ENCODE results near the gene ARHGAP19. TPM values are rescaled to one million over a fixed set of nuclear protein-coding genes. Genes with fewer than 3 reads are reported as not detected.
A peak's percentile ranks its signal among the peaks of the same experiment; 100 is the strongest.

ARHGAP19 gene
- total RNA-seq, 1 donor from 2014 or later: 7.9 TPM

DNA sequence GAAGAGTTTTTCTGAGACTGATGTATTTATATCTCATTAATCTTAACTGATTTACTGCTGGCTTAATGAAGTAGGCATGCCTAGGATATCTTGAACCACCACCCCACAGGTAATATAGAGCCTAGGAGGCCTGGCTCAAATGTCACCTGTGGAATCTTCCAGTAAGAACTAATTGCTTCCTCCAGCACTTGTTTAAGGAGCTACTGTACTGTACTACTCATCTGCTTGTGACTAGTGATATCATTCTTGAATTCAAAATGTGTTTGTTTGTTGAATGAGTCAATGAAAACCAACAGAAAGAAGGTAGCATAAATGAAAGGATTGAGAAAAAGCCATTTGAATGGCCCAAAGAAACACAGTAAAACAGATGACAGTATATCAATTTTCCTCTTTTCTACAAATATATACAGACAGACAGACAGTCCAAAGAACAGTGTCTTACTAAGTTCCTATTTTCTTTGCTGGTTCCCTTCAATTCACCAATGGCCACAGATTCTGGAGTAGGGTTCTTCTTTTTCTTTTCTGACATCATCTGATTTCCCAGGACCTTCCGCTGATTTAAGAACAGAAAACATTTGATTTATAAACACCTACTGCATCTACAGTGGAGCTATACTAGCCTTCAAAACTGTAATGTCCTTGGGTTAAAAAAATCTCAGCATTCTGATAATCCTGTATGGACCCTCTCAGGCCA, 63.0 kb downstream of the ARHGAP19 start:
- no peak for DNase-seq (ENCODE audit: low spot score)

- no peak for DNase-seq (ENCODE audit: low spot score)
Observed at GRCh38 chr10:97228775-97229157, 63.7 kb downstream of the ARHGAP19 start.

DNA sequence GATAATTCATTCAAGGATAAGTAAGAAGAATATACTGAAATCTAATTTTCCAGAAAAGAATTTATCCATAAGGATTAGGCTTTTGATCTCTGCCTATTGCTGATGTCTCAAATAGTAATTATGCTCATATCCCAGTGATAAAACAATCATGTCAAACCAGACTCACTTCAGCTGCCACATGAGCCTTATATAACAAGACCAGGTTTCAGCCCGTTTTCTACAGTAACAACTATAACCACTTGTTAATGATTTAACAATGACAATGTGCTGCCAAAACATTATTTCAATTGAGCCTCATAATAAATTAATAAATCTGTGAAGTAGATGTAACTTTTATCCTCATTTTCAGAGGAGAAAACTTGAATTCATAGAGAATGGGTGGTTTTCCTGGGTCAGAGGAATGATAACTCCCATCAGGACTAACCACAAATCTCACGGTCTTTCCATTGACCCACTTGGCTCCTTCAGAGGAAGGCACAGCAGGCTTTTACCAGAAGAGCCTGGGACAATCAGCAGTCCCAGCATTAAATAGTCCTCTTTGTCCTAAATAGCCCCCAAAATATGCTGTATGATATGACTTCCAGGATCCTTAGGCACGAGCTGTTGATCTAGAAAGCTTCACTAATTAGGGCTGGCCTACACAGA, 64.2 kb downstream of the ARHGAP19 start:
- no peak for DNase-seq (ENCODE audit: low spot score)

DNA sequence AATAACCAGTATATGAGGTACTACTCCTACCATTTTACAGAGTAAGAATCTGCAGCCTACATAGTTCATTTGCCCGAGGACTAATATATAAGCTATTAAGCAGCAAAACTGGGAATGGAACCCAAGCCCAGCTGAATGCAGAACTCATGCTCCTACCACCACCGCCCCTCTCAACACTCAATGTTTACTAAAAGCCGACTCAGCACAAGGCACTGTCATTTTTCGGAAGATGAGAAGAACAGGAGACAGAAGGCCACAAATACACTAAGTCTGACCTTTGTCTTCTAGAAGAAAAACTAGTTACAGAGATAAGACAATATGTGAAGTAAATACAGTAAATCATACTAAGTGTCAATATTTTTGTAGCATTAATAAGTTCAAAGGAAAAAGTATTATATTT, 66.0 kb downstream of the ARHGAP19 start:
- no peak for DNase-seq (ENCODE audit: low spot score)

DNA sequence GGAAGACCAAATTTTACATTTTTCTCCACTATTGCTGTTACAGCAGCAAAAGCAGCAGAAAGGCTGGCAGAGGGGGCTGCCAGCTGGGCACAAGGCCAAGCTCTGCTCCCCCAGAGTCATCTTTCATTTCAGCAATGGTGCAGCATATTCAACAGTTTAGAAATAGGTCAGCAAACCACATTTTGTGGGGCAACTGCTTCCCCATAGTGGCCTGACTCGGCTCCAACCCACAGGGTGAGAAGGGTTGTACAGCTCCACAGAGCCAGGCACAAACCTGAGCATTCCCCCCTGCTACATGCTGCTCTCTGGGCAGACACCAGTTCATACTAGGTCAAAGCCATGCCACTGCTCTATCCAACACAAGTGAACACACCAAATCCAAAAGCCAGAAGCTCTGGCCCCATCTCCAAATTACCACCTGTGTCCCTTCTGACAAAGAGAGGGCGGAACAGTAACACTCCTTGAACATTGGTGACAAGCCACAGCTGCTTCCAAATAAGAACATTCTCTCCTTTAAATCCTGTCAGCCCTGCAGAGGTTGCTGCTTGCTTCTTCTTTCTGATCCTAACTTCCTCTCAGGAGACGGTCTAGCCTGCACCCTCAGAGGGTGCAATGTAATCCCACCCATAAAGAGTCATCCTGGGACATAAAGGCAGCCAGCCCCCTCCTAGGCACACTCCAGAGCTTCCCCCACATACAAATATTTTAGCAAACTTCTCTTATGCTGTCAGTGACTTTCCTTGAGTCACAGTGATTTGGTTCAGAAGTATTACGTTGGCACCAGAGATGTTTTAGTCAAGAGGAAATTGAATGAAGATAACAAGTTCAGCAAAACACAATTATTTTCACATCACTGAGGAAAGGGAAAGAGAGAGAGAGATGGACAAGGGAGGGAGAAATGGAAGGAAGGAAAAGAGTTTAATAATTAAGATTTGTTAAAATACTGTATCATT, 67.7 kb downstream of the ARHGAP19 start:
- no peak for DNase-seq (ENCODE audit: low spot score)

DNA sequence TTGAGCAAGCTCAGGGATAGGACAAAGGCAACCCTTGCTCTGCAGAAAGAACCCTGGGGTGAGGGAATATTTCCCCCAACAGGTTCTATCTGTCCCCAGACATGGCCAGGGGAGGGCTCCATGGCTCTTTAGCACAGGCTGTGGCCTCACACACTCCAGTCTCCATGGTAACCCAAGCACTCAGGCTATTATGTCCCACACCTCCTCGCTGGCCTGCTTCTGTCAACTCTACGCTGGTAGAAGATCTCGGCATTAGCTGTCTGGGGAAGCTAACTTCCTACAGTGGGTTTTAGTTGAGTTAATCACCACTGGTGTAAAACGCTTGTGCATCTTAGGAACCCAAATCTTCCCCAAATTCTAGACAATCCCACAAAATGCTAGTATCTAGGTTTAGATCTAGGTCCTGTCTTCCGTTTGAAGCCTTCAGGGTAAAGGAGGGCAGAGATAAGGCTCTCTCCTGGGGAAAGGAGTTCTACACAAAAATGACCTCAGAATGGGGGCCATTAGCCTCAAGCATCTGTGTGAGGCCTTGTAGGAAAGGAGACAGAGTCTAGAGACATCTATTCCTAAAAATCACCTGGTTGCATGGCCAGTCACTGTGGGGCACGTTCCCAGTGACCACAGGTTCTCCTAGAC, 70.0 kb downstream of the ARHGAP19 start:
- DNase-seq (ENCODE audit: low spot score): no peak

GRCh38 chr10:97220355-97220754, 72.1 kb downstream of the ARHGAP19 start:
- no peak for DNase-seq (ENCODE audit: low spot score)

DNA sequence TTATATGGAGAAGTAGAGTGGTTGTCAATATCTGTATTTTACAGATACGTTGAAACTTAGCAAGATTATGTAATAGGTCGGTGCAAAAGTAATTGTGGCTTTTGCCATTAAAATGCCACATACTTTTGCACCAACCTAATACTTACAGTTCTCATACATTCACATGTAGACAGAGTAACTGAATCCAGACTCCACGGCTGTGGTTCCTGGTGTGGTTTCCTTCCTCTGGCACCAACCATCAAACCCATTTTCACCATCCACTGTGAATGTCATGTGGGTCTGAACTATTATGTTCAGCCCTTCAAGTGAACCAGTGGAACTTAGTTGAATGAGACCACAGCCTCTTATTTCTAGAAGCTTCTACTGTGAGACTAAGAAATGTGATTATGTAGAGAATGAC, 75.1 kb downstream of the ARHGAP19 start:
- DNase-seq (ENCODE audit: low spot score): no peak

DNA sequence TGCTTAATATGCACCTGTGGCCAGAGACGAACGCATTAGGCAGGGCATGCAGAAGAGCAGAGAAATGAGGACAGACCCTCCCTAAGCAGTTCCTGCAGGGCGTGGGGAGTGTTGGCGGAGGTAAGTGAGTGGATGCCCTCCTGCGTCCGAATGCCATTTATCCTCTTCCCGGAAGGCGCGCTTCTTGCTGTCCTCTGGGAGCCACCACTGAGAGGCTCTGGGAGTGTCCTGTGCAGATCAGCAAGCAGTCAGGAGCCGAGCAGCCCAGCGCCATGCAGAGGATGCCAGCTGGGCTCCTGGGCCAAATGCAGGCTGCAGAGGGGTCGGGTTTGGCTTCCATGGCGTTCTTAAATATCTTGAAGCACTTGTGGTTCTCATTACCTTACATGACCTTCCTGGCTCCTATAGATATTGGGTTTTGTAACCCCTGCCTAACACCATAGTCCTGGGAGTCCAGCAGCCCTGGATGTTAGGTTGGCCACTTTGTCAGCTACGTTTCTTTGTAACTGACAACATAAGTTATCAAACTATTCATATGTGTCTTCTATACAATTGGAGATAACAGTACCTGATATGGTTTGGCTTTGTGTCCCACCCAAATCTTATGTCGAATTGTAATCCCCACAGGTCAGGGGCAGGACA, 76.7 kb downstream of the ARHGAP19 start:
- DNase-seq (ENCODE audit: low spot score): no peak

DNA sequence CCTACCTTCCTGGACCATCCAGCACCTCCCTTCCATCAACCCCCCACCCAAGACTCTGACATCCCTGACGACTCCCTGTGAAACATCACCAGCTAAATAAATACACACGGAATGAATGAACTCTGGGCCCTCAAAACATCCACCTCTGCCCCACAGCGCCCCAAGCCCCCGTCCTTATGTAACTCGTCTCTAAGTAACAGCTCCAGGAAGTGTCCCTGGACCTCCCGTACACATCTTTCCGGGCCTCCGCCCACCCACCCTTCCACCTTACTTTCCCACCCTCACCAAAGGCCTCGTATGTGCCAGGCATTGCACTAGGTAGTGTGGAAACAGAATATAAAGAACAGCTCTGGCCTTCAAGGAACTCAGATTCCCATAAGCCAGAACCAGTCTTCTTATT, 79.0 kb downstream of the ARHGAP19 start:
- DNase-seq (ENCODE audit: low spot score): no peak

GRCh38 chr10:97211229-97211628, 81.2 kb downstream of the ARHGAP19 start:
- peak; percentile 83 for DNase-seq (ENCODE audit: low spot score)

DNA sequence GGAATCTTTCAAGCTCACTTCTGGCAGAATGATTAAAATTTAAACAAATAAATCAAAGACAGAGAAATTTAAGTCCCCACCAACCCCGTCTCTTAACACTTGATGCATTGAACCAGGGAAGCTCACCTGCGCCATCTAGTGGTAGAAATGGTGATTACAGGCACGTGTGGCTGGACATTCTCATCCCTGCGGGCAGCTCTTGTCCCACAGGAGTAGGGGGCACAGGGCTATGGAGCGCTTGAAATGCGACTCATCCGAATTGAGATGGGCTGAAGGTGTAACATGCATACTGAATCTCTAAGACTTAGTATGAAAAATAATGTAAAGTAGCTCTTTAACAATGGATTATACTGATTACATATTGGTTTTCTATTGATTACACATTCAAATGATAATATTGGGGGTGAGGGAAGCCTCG, 81.9 kb downstream of the ARHGAP19 start:
- DNase-seq (ENCODE audit: low spot score): peak; percentile 85

DNA sequence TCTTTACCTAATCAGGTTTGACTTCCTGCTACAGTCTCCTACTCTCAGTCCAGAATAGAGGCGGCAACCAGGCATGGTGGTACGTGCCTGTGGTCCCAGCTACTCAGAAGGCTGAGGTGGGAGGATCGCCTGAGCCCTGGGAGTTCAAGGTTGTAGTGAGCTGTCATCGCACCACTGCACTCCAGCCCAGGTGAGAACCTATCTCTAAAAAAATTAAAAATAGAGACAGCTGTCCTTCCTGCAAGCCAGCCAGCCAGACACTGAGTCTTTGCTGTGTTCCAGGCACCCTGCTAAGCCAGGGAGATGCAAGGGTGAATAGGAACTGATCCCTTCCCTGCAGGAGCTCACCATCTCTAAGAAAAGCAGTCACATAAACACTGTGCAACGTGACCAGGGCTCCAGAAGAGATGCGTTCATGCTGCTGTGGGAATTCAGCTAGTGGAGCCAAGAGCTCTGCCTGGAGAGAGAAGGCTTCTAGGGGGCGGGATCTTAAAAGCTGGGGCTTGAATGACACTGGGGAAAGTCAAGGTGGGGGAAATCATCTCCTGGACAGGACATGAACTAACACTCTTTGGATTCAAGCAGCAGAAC, 84.6 kb downstream of the ARHGAP19 start:
- peak; percentile 68 for DNase-seq (ENCODE audit: low spot score)

DNA sequence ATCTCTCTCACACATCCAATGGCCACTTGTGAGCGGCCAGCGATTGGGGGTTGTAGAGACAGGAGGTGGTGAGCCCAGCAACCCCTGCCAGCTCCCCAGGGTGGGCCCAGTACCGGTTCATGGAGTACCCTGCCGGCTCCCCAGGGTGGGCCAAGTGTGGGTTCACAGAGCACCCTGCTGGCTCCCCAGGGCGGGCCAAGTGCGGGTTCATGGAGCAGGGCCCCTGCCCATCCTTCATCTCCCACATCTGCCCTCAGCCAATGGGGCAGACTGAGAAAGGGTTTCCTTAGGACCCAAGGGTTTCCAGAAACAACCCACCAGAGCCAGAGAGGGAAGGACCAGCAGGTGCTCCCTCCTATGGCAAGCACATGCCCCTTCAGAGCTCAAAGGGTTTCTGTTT, 85.3 kb downstream of the ARHGAP19 start:
- peak; percentile 79 for DNase-seq (ENCODE audit: low spot score)

- peak; percentile 81 for DNase-seq (ENCODE audit: low spot score)
Observed at GRCh38 chr10:97204826-97205679, 87.4 kb downstream of the ARHGAP19 start.

DNA sequence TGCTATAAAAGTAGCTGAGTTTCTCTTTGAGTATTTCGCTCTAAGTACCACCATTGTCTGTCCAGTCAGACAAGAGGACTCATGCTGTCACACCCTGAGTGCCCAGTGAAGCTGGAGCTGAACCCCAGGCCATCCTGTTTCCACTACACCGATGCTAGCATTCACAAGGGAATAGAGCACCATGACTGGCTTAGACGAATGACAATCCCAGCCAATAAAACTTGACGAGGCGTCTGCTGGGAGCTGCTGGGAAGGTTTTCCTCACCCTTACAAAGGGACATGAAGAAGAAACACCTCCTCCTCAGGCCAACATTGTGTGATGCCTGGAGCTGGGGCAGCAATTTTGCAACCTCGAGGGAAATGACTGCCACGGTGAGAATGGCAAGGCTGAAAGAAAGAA, 89.2 kb downstream of the ARHGAP19 start:
- peak; percentile 28 for DNase-seq (ENCODE audit: low spot score)

DNA sequence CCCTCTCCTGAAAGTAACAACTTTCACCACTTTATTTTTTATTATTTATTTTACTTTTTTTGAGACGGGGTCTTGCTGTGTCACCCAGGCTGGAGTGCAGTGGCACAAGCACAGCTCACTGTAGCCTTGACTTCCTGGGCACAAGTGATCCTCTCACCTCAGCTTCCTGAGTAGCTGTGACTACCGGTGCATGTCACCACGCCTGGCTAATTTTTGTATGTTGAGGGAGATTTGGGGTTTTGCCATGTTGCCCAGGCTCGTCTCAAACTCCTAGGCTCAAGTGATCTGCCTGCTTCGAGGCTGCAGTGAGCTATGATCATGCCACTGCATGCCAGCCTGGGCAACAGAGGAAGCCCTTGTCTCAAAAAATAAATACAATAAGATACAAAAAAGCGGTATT, 91.8 kb downstream of the ARHGAP19 start:
- DNase-seq (ENCODE audit: low spot score): no peak

DNA sequence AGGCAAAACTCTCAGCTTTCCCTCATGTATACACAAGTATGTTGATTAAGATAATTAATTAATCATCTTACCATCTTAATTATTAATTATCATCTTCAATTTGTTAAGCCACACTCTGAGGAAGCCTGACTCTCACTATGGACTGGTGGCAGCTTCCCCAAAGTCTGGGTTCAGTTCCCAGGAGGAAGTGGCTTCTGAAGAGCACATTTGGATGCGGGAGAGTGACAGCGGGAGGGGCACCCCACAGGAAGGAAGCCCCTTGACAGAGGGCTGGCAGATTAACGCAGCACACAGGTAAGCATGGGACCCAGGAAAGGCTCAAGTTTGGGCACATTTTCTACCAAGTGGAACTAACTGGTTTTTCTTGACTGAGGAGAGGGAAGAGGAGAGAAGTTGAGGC, 93.3 kb downstream of the ARHGAP19 start:
- no peak for DNase-seq (ENCODE audit: low spot score)

- no peak for DNase-seq (ENCODE audit: low spot score)
Observed at GRCh38 chr10:97197030-97197500, 95.4 kb downstream of the ARHGAP19 start.

All from mesenteric fat pad (tissue), 1 donor.